Bronchial epithelial cell (primary cell): Measurements from ENCODE around the gene SCUBE1. TPM values are rescaled to one million over a fixed set of nuclear protein-coding genes. Genes with fewer than 3 reads are reported as not detected.

Source experiments
- DNase-seq: peaks from one replicate; pipeline ENCODE4 v3.0.0-alpha.2; 2010; ENCODE audit warnings: low read depth
- FAIRE-seq: peaks from 2 replicates; lab custom pipeline; 2011; peaks lifted over from hg19 to GRCh38; lab: Jason Lieb, UNC
- H3K27me3 ChIP-seq: 2 replicates; pipeline ENCODE4 v1.5.1; 2011; ENCODE audit warnings: low read length; ENCODE audit not compliant: control insufficient read depth, insufficient read depth
- H3K36me3 ChIP-seq: 2 replicates; pipeline ENCODE4 v1.5.1; 2011; ENCODE audit warnings: low read length; ENCODE audit not compliant: control insufficient read depth, insufficient read depth
- H3K4me3 ChIP-seq: 2 replicates; pipeline ENCODE4 v1.5.1; 2011; ENCODE audit warnings: mild to moderate bottlenecking, low read depth, low read length, control low read depth
- total RNA-seq: library from RNA; depleted of rRNA; stranded (reverse); fragments of >200 nt; gene quantifications from 2 replicates; pipeline ENCODE4 v1.2.1, GENCODE V29; 2014
- TF ChIP-seq, protein P1 (sequence below): IDR thresholded peaks from 2 replicates; pipeline ENCODE4 v1.5.1; 2011; ENCODE audit warnings: mild to moderate bottlenecking, moderate library complexity, low read length, control low read depth, inconsistent platforms; ENCODE audit not compliant: insufficient read depth, severe bottlenecking

SCUBE1 gene
- total RNA-seq, 1 donor from 2014 or later = under 0.01 TPM

DNA sequence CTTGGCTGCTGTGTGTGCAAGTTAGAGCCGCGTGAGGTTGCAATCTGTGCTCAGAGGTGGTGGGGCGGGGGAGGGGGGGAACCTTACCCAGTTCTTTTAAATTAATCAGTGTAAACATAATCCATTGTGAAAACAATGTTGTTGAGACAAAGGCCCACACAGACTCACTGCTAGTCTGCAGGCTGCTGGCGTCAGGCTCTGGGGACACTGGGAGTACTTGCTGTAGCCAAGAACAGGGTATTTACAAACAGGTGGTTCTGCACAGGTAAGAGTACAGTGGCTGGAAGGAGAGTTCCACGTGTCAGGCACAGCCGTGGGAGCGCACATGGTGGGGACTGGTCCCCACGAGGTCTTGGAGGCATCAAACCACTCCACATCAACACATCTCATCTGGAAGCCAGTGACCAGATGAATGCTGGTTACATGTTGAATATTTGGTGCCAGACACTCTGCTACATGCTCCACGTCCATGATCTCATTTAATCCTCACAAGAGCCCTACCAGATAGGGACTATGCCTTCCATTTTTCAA is 27.4 kb downstream of the SCUBE1 start:
- no peak overlapping the region for H3K4me3 ChIP-seq
- peaks cover 2% of the 10 kb centered on the region for H3K27me3 ChIP-seq
- TF ChIP-seq, protein P1, sequence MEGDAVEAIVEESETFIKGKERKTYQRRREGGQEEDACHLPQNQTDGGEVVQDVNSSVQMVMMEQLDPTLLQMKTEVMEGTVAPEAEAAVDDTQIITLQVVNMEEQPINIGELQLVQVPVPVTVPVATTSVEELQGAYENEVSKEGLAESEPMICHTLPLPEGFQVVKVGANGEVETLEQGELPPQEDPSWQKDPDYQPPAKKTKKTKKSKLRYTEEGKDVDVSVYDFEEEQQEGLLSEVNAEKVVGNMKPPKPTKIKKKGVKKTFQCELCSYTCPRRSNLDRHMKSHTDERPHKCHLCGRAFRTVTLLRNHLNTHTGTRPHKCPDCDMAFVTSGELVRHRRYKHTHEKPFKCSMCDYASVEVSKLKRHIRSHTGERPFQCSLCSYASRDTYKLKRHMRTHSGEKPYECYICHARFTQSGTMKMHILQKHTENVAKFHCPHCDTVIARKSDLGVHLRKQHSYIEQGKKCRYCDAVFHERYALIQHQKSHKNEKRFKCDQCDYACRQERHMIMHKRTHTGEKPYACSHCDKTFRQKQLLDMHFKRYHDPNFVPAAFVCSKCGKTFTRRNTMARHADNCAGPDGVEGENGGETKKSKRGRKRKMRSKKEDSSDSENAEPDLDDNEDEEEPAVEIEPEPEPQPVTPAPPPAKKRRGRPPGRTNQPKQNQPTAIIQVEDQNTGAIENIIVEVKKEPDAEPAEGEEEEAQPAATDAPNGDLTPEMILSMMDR = no peak
- FAIRE-seq (no peak), DNase-seq (no peak)
- H3K36me3 ChIP-seq = no peaks in the 10 kb centered on the region

DNA sequence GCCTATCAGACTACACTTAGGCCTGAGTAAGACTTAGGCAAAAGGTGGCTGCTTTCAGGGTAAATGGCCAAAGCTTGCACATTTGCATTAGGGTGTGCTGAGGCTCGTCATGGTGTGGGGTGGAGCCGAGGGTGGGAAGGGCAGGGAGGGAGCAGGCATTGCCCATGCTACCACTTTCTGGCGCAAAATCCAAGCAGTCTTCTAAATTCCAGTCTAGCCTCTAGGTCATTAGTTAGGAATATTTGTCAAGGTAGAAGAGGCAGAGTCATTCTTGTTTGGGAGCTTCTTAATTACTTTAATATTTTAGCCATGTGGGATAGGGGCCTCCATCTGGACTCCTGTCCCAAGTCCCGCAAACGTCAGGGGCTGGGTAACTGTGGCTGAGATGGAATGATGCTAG is 28.6 kb downstream of the SCUBE1 start:
- no peak for FAIRE-seq

DNA sequence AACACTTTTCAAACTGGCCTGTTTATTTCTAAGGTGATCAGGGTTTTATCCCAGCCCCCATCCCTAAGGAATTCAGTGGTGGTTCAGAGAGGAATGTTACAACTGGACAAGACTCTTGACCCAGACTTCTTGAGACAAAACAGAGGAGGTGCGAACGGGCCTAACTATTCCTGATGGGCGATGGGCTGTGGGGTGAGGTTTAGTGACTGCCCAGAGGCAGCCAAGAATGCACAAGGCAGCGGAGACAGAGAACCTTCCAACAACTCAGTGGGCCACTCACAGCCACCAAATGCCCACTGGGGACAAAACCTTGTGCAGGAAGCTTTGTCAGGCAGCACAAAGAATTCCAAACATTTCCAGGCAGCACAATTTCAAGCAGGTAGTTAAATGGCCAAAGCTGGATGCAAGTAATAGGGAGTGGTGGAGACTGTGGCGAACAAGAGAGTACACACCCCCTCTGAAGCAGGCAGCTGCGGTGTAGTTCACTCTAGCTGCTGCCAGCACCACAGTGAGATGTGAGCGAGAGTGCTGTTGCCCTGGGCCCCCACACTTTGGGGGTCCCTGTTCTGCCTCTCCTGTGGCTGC is 29.2 kb downstream of the SCUBE1 start:
- Histone ChIP-seq H3K4me3 (no peak overlapping the region), H3K27me3 (peaks cover 4% of the 10 kb centered on the region), H3K36me3 (no peaks in the 10 kb centered on the region)
- DNase-seq (no peak), FAIRE-seq (no peak)
- TF ChIP-seq, protein P1 = no peak

More for the DNA sequence above, 28.6 kb downstream of the SCUBE1 start:
- DNase-seq = no peak
- Histone ChIP-seq H3K36me3 (no peaks in the 10 kb centered on the region), H3K4me3 (no peak overlapping the region), H3K27me3 (peaks cover 4% of the 10 kb centered on the region)
- TF ChIP-seq, protein P1 = no peak

DNA sequence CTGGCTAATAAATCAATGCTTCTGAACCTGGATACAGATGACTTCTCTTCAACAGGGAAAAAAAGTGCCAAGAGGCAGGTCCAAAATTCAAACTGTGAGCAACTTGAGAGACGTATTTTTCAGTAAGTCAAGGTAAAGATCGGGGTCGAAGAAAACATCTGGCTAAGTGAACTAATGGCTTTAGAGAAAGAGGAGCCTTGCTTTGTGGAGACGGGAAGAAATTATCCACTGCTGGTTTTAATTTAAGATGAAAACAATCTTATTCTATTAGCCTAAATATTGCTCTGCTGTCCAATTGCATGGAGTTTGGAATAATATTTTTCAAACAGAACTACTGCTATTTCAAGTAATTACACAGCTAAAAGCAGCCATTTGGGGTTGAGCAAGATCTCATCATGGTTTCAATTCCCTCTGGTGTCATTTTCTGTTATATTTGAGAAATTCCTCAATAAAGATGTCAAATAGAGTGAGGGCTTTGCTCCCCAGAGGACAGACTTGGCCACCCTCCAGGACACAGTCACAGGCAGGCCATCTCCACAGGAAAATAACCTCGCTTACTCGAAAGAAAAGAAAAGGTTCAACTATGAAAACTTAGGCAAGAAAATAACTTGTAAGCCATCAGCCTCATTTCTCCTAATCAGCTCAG is 29.8 kb downstream of the SCUBE1 start:
- no peak for DNase-seq
- H3K4me3 ChIP-seq = no peak overlapping the region
- no peak for FAIRE-seq
- peaks cover 4% of the 10 kb centered on the region for H3K27me3 ChIP-seq
- TF ChIP-seq, protein P1 = no peak
- H3K36me3 ChIP-seq = no peaks in the 10 kb centered on the region

DNA sequence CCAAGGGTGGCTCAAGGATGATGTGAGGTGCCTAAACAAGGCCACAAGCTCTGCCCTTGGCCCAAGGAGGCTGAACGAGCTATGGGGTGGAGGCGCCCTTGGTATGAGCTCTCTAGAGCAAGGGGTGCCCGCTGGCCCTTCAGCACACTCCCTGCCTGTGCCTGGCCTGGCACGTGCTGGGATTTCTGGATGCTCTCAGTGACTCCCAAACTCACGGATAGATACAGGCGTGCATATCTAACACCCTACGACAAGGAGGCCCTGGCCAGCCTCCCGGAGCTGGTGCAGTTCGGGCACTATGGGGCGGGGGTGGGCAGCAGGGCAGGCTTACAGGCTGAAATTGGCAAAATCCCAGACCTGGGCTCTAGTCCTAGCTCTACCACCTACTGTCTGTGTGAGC is 30.6 kb downstream of the SCUBE1 start:
- H3K4me3 ChIP-seq = no peak overlapping the region
- FAIRE-seq (no peak), DNase-seq (no peak)
- TF ChIP-seq, protein P1 = no peak
- no peaks in the 10 kb centered on the region for H3K36me3 ChIP-seq
- peaks cover 5% of the 10 kb centered on the region for H3K27me3 ChIP-seq
